Fibroblast of pulmonary artery (primary cell): Measurements from ENCODE around the gene TRIM13.

Experiments used
- DNase-seq: peaks from one replicate; pipeline ENCODE4 v3.0.0-alpha.2; 2010; ENCODE audit warnings: low read depth
- H3K4me3 ChIP-seq: replicated peaks from 2 replicates; pipeline ENCODE4 v1.5.1; 2011; ENCODE audit warnings: low read depth, mild to moderate bottlenecking, control low read depth, low read length, moderate library complexity
- TF ChIP-seq, protein P1 (sequence below): IDR thresholded peaks from 2 replicates; pipeline ENCODE4 v1.5.1; 2011; ENCODE audit warnings: mild to moderate bottlenecking, control low read depth, low read length, inconsistent platforms; ENCODE audit errors: missing control alignments

Gene TRIM13

DNA sequence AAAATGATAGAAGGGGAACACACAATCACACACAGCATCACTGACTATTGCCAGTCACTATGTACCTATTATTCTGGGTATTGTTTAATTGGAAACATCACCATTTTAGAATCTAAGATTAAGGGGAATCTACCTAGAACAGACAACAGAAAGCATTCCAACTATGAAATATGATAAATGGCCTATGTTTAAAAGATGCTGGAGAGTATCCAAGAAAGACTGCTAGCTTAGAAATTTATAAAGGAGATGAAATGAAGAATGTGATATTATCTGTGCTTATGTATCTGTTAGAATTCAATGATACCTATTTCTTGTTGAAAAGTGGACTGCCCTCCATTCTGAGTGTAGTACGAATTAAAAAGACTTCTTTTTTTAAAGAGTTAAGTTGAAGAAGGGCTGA lies 68.9 kb downstream of the TRIM13 start:
- DNase-seq, result no peak
- H3K4me3 ChIP-seq, result no peak overlapping the region
- TF ChIP-seq, protein P1, sequence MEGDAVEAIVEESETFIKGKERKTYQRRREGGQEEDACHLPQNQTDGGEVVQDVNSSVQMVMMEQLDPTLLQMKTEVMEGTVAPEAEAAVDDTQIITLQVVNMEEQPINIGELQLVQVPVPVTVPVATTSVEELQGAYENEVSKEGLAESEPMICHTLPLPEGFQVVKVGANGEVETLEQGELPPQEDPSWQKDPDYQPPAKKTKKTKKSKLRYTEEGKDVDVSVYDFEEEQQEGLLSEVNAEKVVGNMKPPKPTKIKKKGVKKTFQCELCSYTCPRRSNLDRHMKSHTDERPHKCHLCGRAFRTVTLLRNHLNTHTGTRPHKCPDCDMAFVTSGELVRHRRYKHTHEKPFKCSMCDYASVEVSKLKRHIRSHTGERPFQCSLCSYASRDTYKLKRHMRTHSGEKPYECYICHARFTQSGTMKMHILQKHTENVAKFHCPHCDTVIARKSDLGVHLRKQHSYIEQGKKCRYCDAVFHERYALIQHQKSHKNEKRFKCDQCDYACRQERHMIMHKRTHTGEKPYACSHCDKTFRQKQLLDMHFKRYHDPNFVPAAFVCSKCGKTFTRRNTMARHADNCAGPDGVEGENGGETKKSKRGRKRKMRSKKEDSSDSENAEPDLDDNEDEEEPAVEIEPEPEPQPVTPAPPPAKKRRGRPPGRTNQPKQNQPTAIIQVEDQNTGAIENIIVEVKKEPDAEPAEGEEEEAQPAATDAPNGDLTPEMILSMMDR, result no peak
